Liver (tissue), 9 donors: Measurements from ENCODE around the gene CEBPG. TPM values are rescaled to one million over a fixed set of nuclear protein-coding genes. Genes with fewer than 3 reads are reported as not detected.

Experiments used
- DNase-seq: peaks from one replicate; pipeline ENCODE4 v3.0.0-alpha.2; 2017; ENCODE audit warnings: low spot score
- H3K27ac ChIP-seq, 2 donors: one replicate each; pipeline ENCODE4 v1.7.0; 2013; ENCODE audit warnings: inconsistent platforms in 2 of 2, low read length in 2 of 2, control low read depth in 1 of 2, low read depth in 1 of 2, mild to moderate bottlenecking in 1 of 2
- H3K27me3 ChIP-seq, 4 donors: one replicate each; pipeline versions ENCODE4 v1.6.1 to v1.7.0; 2013; ENCODE audit warnings: low read length in 3 of 4, inconsistent platforms in 1 of 4, mild to moderate bottlenecking in 1 of 4, moderate library complexity in 1 of 4; ENCODE audit not compliant: control insufficient read depth in 4 of 4, insufficient read depth in 4 of 4
- H3K36me3 ChIP-seq, 4 donors: one replicate each; pipeline versions ENCODE4 v1.6.1 to v1.7.0; 2013; ENCODE audit warnings: low read length in 3 of 4, mild to moderate bottlenecking in 3 of 4, low read depth in 1 of 4, moderate library complexity in 1 of 4; ENCODE audit not compliant: control insufficient read depth in 4 of 4, insufficient read depth in 3 of 4
- H3K4me1 ChIP-seq, 4 donors: one replicate each; pipeline versions ENCODE4 v1.6.1 to v1.7.0; 2013; ENCODE audit warnings: low read length in 3 of 4, mild to moderate bottlenecking in 3 of 4, moderate library complexity in 1 of 4; ENCODE audit not compliant: control insufficient read depth in 4 of 4, insufficient read depth in 4 of 4
- H3K4me3 ChIP-seq, 3 donors: one replicate each; pipeline versions ENCODE4 v1.6.1 to v1.7.0; 2013; ENCODE audit warnings: low read length in 3 of 3, control low read depth in 1 of 3, low read depth in 1 of 3, mild to moderate bottlenecking in 1 of 3
- H3K9ac ChIP-seq, 2 donors: one replicate each; pipeline ENCODE4 v1.7.0; 2013; ENCODE audit warnings: low read length in 2 of 2, mild to moderate bottlenecking in 2 of 2, moderate library complexity in 2 of 2, control low read depth in 1 of 2, low read depth in 1 of 2
- H3K9me3 ChIP-seq, 4 donors: one replicate each; pipeline versions ENCODE4 v1.6.1 to v1.7.0; 2013; ENCODE audit warnings: low read length in 3 of 4; ENCODE audit not compliant: control insufficient read depth in 4 of 4
- CTCF ChIP-seq: fragments of 150-350 bp; IDR thresholded peaks from 2 replicates; pipeline ENCODE4 v1.5.1; 2017; ENCODE audit warnings: improper control_type of control experiment, low read depth, low read length; ENCODE audit not compliant: missing input control
- EGR1 ChIP-seq, 2 donors: IDR thresholded peaks; 2 replicates each; pipeline ENCODE4 v1.6.1; 2016 to 2018; ENCODE audit warnings: antibody characterized with exemption in 2 of 2, low read depth in 2 of 2
- FOXA1 ChIP-seq: IDR thresholded peaks from 2 replicates; pipeline ENCODE4 v1.6.1; 2016; ENCODE audit warnings: antibody characterized with exemption
- FOXA2 ChIP-seq: IDR thresholded peaks from 2 replicates; pipeline ENCODE4 v1.6.1; 2016; ENCODE audit warnings: antibody characterized with exemption
- GABPA ChIP-seq, 2 donors: IDR thresholded peaks in 1 of 2; conservative IDR thresholded peaks in 1 of 2; 2 replicates each; pipeline ENCODE4 v1.6.1; 2016; ENCODE audit warnings: antibody characterized with exemption in 2 of 2, mild to moderate bottlenecking in 1 of 2, moderate library complexity in 1 of 2
- HNF4A ChIP-seq, 2 donors: conservative IDR thresholded peaks; 2 replicates each; pipeline ENCODE4 v1.6.1; 2016; ENCODE audit warnings: antibody characterized with exemption in 2 of 2, mild to moderate bottlenecking in 2 of 2
- HNF4G ChIP-seq: IDR thresholded peaks from 2 replicates; pipeline ENCODE4 v1.6.1; 2016; ENCODE audit warnings: antibody characterized with exemption
- JUND ChIP-seq, 2 donors: IDR thresholded peaks; 2 replicates each; pipeline ENCODE4 v1.6.1; 2016; ENCODE audit warnings: antibody characterized with exemption in 2 of 2
- MAX ChIP-seq: IDR thresholded peaks from 2 replicates; pipeline ENCODE4 v1.6.1; 2016; ENCODE audit warnings: antibody characterized with exemption
- NR2F2 ChIP-seq: IDR thresholded peaks from 2 replicates; pipeline ENCODE4 v1.6.1; 2016; ENCODE audit warnings: antibody characterized with exemption
- RAD21 ChIP-seq, 2 donors: IDR thresholded peaks; 2 replicates each; pipeline ENCODE4 v1.6.1; 2016; ENCODE audit warnings: antibody characterized with exemption in 2 of 2, mild to moderate bottlenecking in 2 of 2
- REST ChIP-seq: IDR thresholded peaks from 2 replicates; pipeline ENCODE4 v1.6.1; 2016; ENCODE audit warnings: antibody characterized with exemption, mild to moderate bottlenecking
- RXRA ChIP-seq, 2 donors: IDR thresholded peaks; 2 replicates each; pipeline ENCODE4 v1.6.1; 2017 to 2018; ENCODE audit warnings: antibody characterized with exemption in 2 of 2, mild to moderate bottlenecking in 1 of 2
- SP1 ChIP-seq: IDR thresholded peaks from 2 replicates; pipeline ENCODE4 v1.6.1; 2018; ENCODE audit warnings: antibody characterized with exemption, mild to moderate bottlenecking
- YY1 ChIP-seq: IDR thresholded peaks from 2 replicates; pipeline ENCODE4 v1.6.1; 2016; ENCODE audit warnings: antibody characterized with exemption, mild to moderate bottlenecking
- ZBTB33 ChIP-seq: IDR thresholded peaks from 2 replicates; pipeline ENCODE4 v1.6.1; 2016; ENCODE audit warnings: antibody characterized with exemption
- WGBS: extraction: QIAGEN DNeasy Blood & Tissue Kit; methylation state at CpG from one replicate; pipeline ENCODE4 v1.1.7; 2013; 5-methylcytosine and 5-hydroxymethylcytosine counted together
- polyA plus RNA-seq, 2 donors: library from polyadenylated mRNA; stranded (reverse) in 1 of 2; unstranded in 1 of 2; fragments of 200-250 nt in 1 of 2; fragments of >200 nt in 1 of 2; fragmentation: Nextera tagmentation in 1 of 2; extraction: Ambion mirVana in 1 of 2; gene quantifications; one replicate each; pipeline versions ENCODE4 v1.2.1 to v1.2.3, GENCODE V29; 2013 to 2015
- total RNA-seq, 2 donors: library from RNA; depleted of rRNA; stranded (reverse); fragments of >200 nt; gene quantifications; one replicate each; pipeline ENCODE4 v1.2.3, GENCODE V29; 2014
- donor health status: healthy.
- donor health status: healthy.
- donor health status: healthy.
- donor health status: healthy.
- donor health status: healthy.

The CEBPG gene
- total and polyA plus RNA-seq, 4 donors, result 16.9 to 36.1 (median 24.2) TPM

- no peaks in the 10 kb centered on the region for H3K9me3 ChIP-seq
- TF ChIP-seq ZBTB33 (no peak), EGR1 (IDR thresholded peaks at IDR 0.05; ENCODE audit: low read depth in 2 of 2) (no peak), FOXA2 (no peak), RAD21 (IDR thresholded peaks at IDR 0.05) (no peak), FOXA1 (no peak), GABPA (IDR thresholded peaks at IDR 0.05 in 1 of 2, conservative IDR thresholded peaks at IDR 0.05 in 1 of 2) (no peak), SP1 (no peak)
- peaks cover 7 to 27% (median 20%) of the 10 kb centered on the region in 4 donors for H3K4me1 ChIP-seq
- H3K9ac ChIP-seq, result no peak overlapping the region
- H3K36me3 ChIP-seq, result no peaks in the 10 kb centered on the region
- no peak overlapping the region for H3K27ac ChIP-seq
- no peak overlapping the region for H3K4me3 ChIP-seq
- no peak for DNase-seq
- no peaks in the 10 kb centered on the region for H3K27me3 ChIP-seq
- 93% methylated on average over 6 of the region's 6 CpGs for WGBS
Observed at GRCh38 chr19:33345163-33345562, 28.3 kb upstream of the CEBPG start.

- Histone ChIP-seq H3K27me3 (no peaks in the 10 kb centered on the region), H3K4me3 (no peak overlapping the region), H3K36me3 (no peaks in the 10 kb centered on the region), H3K4me1 (peaks cover 7 to 25% (median 20%) of the 10 kb centered on the region in 4 donors), H3K9me3 (no peaks in the 10 kb centered on the region), H3K9ac (no peak overlapping the region), H3K27ac (no peak overlapping the region)
- DNase-seq, result no peak
- TF ChIP-seq HNF4A (conservative IDR thresholded peaks at IDR 0.05) (no peak), YY1 (no peak), JUND (IDR thresholded peaks at IDR 0.05) (no peak), CTCF (no peak), MAX (no peak), EGR1 (IDR thresholded peaks at IDR 0.05; ENCODE audit: low read depth in 2 of 2) (no peak), ZBTB33 (no peak), FOXA1 (no peak), HNF4G (no peak), FOXA2 (no peak), NR2F2 (no peak), GABPA (IDR thresholded peaks at IDR 0.05 in 1 of 2, conservative IDR thresholded peaks at IDR 0.05 in 1 of 2) (no peak), RAD21 (IDR thresholded peaks at IDR 0.05) (no peak), RXRA (IDR thresholded peaks at IDR 0.05) (no peak), REST (no peak)
Observed at GRCh38 chr19:33346665-33347064, 26.8 kb upstream of the CEBPG start.
